Mesodermal cell (in vitro differentiated cells): Measurements from ENCODE around the gene SNRNP48. TPM values are rescaled to one million over a fixed set of nuclear protein-coding genes. Genes with fewer than 3 reads are reported as not detected.

Source experiments
- H3K27ac ChIP-seq: 2 replicates; pipeline ENCODE4 v1.7.0; 2013; ENCODE audit warnings: mild to moderate bottlenecking, low read depth, low read length, moderate library complexity; ENCODE audit not compliant: severe bottlenecking
- H3K36me3 ChIP-seq: 2 replicates; pipeline ENCODE4 v1.7.1; 2013; ENCODE audit warnings: mild to moderate bottlenecking, low read length, moderate library complexity; ENCODE audit not compliant: control insufficient read depth, insufficient read depth
- H3K4me1 ChIP-seq: one replicate; pipeline ENCODE4 v1.7.1; 2013; ENCODE audit warnings: mild to moderate bottlenecking, low read length; ENCODE audit not compliant: insufficient read depth, control insufficient read depth, poor library complexity, severe bottlenecking
- H3K4me3 ChIP-seq: 2 replicates; pipeline ENCODE4 v1.7.0; 2013; ENCODE audit warnings: low read length, control low read depth, mild to moderate bottlenecking; ENCODE audit not compliant: insufficient read depth, poor library complexity, severe bottlenecking; ENCODE audit errors: extremely low read depth
- H3K9me3 ChIP-seq: 2 replicates; pipeline ENCODE4 v1.7.1; 2013; ENCODE audit warnings: mild to moderate bottlenecking, low read length, moderate library complexity; ENCODE audit not compliant: control insufficient read depth
- WGBS, 2 experiments: methylation state at CpG; one replicate each; pipeline ENCODE4 v1.1.5; 2013; ENCODE audit warnings: missing lambda C conversion rate in 2 of 2; ENCODE audit not compliant: insufficient coverage in 2 of 2; 5-methylcytosine and 5-hydroxymethylcytosine counted together
- polyA plus RNA-seq, 2 experiments: library from polyadenylated mRNA; stranded (reverse); fragments of 50-300 nt; gene quantifications; one replicate each; pipeline ENCODE4 v1.2.3, GENCODE V29; 2013

Gene SNRNP48, protein sequence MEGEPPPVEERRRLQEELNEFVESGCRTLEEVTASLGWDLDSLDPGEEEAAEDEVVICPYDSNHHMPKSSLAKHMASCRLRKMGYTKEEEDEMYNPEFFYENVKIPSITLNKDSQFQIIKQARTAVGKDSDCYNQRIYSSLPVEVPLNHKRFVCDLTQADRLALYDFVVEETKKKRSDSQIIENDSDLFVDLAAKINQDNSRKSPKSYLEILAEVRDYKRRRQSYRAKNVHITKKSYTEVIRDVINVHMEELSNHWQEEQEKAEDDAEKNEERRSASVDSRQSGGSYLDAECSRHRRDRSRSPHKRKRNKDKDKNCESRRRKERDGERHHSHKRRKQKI
- 22.7 TPM for polyA plus RNA-seq (2013, experiment 1 of 2)
- polyA plus RNA-seq (2013, experiment 2 of 2): 25.9 TPM

DNA sequence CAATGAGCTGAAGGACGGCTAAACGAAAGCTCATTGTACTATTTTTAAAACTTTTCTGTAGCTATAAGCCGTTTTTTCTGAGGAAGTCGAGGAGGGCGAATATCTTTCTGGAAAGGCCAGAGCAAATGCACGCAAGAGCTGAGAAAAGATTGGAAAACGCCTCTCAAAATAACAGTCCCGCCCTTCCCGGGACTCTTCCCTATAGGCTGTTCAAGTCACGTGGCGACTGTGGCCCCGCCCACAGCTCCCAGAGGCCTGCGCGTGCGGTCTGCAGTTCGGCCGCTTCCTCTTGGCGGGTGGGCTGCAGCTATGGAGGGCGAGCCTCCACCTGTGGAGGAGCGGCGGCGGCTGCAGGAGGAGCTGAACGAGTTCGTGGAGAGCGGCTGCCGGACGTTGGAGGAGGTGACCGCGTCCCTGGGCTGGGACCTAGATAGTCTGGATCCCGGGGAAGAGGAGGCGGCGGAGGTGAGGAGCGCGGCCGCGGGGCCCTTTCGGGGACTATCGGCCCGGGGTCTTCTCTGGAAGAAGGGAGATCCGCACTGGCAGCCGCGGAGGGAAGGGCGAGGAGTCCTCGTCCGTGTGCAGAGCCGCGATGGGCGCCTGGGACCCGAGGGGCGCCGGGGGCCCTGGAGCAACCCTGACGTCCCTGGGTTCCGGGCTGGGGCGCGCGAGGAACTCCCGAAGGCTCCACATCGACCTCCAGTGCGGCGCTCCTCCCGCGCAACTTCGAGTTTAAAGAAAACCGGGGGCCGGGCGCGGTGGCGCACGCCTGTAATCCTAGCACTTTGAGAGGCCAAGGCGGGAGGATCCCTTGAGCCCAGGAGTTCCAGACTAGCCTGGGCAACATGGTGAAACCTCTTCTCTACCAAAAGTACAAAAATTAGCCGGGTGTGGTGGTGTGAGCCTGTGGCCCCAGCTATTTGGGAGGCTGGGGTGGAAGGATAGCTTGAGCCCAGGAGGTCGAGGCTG is at the start of gene SNRNP48:
Gene SNRNP48 (plus strand): TSS at position 250 of the 969 bp plus-strand sequence. CDS start 60 bp downstream, at position 310.
- Histone ChIP-seq H3K36me3 (peaks cover 41% of the 10 kb centered on the region), H3K27ac (no peak within 1 kb of the TSS), H3K9me3 (no peaks in the 10 kb centered on the region), H3K4me3 (peak within 1 kb of the TSS; percentile 95), H3K4me1 (peaks cover 4% of the 10 kb centered on the region)
- WGBS, 2 experiments: 0% methylated on average over 54 to 56 of the region's 72 CpGs

DNA sequence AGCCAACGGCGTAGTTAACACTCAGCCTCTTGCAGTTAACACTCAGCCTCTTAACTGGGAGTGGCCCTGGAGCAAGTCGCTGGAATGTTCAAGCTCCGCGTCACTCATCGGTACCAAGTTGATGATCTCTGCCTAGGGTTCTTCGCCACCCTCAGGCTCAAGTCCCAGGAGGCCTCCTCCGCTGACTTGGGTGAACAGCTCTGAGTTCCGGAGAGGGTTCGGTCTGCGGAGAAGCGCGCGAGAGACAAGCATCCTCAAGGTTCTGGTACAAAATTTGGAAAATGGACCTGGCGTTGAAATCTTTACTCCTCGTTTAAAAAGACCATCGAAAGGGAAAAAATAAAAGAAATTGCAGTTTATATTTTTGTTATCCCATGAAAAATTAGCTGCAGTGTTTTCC is 49.4 kb upstream of the SNRNP48 start:
- H3K27ac ChIP-seq: peak overlapping the region; percentile 88

DNA sequence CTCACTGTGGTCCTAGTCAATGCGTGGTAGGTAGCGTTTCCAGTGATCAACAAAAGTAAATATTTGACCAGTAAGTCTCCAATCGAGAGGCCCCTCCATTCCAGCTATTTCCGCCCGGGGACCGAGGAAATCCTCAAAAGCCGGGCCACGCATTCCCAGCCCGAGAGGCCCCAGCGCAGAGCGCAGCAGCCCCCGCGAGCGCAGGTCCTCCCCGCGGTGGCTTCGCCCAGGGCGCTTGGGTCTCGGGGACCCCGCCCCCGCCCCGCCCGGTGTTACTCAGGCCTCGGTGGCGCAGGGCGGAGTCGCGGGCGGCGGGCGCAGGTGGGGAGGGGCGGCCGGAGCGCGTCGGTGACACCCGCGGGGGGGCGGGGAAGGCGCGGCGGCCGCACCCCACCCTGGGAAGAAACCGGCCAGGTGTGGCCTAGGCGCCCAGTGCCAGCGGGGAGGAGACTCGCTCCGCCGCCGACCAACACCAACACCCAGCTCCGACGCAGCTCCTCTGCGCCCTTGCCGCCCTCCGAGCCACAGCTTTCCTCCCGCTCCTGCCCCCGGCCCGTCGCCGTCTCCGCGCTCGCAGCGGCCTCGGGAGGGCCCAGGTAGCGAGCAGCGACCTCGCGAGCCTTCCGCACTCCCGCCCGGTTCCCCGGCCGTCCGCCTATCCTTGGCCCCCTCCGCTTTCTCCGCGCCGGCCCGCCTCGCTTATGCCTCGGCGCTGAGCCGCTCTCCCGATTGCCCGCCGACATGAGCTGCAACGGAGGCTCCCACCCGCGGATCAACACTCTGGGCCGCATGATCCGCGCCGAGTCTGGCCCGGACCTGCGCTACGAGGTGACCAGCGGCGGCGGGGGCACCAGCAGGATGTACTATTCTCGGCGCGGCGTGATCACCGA is 48.6 kb upstream of the SNRNP48 start, which contains the start of gene DSP:
Gene DSP (plus strand): TSS at position 497 of the 890 bp plus-strand sequence. CDS start 245 bp downstream, at position 742.
- 0% methylated on average over 64 to 99 of the region's 105 CpGs for WGBS, 2 experiments
- peak within 1 kb of the TSS; percentile 88 for H3K27ac ChIP-seq
- peak within 1 kb of the TSS; percentile 75 for H3K4me3 ChIP-seq
- peaks cover 12% of the 10 kb centered on the region for H3K4me1 ChIP-seq
- H3K36me3 ChIP-seq: no peaks in the 10 kb centered on the region
- H3K9me3 ChIP-seq: no peaks in the 10 kb centered on the region

More for the DNA sequence above, 49.4 kb upstream of the SNRNP48 start:
- H3K9me3 ChIP-seq: no peaks in the 10 kb centered on the region
- 20 to 21% methylated on average over 12 to 14 of the region's 17 CpGs for WGBS, 2 experiments
- H3K4me3 ChIP-seq: peak overlapping the region; percentile 75
- H3K4me1 ChIP-seq: peaks cover 6% of the 10 kb centered on the region
- H3K36me3 ChIP-seq: no peaks in the 10 kb centered on the region

DNA sequence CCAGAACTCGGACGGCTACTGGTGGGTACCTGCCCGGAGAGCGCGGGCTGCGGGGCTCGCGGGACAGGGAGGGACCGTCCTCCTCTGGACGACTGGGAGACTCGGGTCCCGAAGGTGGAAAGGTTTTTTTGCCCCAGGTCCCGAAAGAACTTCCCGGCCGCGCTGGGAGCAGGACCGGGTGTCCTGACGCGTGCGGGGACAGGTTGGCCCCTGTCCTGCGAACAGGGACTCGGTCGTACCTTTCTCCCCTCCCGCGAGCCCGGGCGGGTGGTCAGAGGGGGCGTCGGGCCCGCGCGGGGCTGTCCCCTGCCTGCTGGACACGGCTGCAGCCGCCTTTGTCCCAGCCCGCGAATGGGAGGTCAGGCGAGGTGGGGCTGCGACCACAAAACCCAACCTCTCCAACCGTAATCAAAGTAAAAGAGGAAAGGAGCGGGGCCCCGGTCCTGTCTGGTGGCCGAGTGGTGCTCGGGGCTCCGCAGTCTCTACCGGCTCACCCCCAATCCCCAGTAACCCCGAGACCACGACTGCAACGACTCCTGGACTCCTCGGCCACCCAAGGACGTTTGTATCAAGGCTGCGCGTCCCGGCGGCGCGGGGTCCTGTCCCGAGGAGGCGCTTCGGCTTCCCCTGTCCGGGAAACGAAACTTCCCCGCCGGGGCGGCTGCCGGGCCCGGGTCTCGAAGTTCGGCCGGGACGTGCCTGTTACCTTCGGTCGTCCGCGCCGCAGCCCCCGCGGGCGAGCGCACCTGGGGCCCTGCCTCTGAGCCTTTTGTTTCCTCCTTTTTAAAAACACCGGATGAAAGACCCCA is 47.7 kb upstream of the SNRNP48 start:
- Histone ChIP-seq H3K4me1 (peaks cover 12% of the 10 kb centered on the region), H3K27ac (peak overlapping the region; percentile 88), H3K36me3 (peaks cover 4% of the 10 kb centered on the region), H3K9me3 (no peaks in the 10 kb centered on the region), H3K4me3 (peak overlapping the region; percentile 75)
- 0 to 1% methylated on average over 40 to 66 of the region's 80 CpGs for WGBS, 2 experiments

DNA sequence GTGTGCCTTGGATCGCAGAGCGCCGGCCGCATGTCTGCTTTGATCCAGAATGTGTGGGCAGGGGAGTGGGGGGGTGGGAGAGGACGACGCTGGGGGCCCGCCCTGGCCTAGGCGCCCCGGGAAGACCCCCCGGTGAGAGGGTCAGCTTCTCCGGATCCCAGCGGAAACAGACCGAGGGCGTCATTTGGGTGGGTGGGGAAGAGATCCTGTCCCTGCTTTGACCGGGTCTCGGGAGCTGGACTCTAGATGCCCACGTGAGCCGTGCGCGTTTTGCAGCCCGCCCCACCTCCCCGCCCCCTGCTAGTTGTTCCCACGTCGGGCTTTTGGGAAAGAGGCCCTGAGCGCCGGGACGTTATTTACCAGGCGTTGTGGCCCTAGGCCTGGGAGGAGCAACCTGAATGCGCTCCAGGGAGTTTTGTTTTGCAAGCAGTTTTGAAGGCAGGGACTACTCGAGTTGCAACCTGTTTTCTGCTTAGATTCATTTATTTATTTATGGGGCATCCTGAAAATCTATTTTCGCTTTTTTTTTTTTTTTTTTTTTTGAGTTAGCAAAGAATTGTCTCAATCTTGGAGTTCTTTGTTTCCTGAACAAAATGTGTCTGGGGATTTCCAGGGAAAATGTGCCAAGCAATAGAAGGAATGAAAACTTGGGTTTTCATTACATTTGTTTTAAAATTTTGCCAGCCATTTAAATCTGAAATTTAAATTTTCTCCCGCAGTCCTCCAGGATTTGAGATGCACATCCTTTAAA is 46.9 kb upstream of the SNRNP48 start:
- Histone ChIP-seq H3K36me3 (peaks cover 6% of the 10 kb centered on the region), H3K9me3 (no peaks in the 10 kb centered on the region), H3K4me3 (peak overlapping the region; percentile 75), H3K27ac (peak overlapping the region; percentile 88), H3K4me1 (peaks cover 12% of the 10 kb centered on the region)
- WGBS, 2 experiments: 1 to 6% methylated on average over 10 to 16 of the region's 32 CpGs

DNA sequence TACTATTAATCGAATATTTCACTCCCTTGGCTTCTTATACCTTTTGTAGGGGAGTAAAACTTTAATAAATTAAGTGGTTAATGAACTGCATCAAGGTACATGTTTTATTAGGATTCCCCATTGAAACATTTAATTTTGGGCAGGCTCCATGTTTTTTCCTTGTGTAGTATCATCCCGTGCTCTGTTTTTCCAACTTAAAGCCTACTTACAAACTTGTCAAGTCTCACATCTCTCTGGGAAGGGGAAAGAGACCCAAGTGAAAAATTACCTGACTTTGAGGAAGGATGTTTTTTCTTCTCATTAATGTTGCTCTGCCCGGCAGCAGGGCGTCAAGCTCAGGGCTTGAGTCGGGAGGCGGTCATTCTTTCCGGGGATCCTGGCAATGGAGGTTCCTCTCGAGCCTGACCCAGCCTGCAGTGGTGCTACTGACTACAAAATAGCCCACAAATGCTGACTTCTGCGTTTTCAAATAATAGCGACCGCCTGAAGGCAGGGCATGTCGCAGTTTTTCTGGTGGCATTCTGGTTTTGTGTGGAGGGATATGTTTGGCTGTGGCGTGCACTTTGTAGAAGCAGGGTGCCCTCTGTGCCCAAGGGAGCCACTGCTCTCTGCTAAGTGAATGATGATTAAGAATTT is 46.1 kb upstream of the SNRNP48 start:
- peaks cover 14% of the 10 kb centered on the region for H3K36me3 ChIP-seq
- no peaks in the 10 kb centered on the region for H3K9me3 ChIP-seq
- peak overlapping the region; percentile 75 for H3K4me3 ChIP-seq
- 23% methylated on average over 8 to 12 of the region's 13 CpGs for WGBS, 2 experiments
- H3K27ac ChIP-seq: no peak overlapping the region
- H3K4me1 ChIP-seq: peaks cover 12% of the 10 kb centered on the region

DNA sequence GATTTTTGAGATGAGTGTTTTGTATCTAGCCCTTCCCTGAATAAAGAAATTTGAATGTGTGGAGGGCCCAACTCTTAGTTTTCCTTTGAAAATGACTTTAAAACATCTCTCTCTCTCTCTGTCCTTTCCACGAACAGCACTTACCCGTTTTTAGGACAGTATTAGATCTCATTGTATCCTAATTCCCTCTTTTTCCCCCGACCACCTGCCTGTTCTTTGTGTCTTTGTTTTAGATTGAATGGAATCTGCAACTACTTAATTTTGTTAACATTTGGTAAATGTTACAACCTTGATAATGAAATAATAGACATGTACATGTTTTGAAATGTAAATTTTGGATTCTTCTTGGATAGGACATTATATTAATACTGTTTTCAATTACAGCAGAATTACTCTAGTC is 45.4 kb upstream of the SNRNP48 start:
- peaks cover 20% of the 10 kb centered on the region for H3K36me3 ChIP-seq
- no CpG with 5 or more reads among the region's 3 CpGs for WGBS, 2 experiments
- no peaks in the 10 kb centered on the region for H3K9me3 ChIP-seq
- H3K4me3 ChIP-seq: no peak overlapping the region
- peaks cover 12% of the 10 kb centered on the region for H3K4me1 ChIP-seq
- H3K27ac ChIP-seq: no peak overlapping the region

DNA sequence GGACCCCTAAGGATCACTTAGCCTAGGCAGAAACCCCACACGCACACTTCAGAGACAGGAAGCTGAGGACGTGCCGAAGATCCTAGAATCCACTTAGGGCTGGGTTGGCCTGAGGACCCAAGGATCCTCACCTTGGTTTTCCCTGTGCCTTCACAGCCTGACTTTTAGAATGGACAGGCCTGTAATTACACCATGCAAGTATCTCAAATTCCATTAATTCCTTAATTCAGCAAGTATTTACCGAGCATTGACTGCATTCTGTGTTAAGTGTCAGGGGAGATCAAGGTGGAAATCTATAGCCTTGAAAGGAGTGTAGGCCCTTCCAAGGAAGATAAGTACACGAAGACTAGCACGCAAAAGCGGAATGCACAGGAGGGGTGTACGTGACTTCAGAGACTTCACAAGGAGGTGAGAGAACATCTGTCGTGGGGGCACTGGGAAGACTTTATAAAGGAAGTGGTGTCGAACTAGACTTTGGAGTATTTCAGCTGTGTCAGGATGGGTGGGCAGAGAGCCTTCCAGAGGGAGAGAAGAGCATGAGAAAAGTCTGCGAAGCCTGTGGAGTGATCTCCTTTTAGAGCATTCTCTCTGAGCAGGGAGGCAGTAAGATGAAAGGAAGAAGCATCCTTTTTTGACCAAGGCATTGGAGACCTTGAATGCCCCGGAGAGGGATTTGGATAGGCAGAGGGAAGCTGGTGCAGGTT is 44.5 kb upstream of the SNRNP48 start:
- H3K27ac ChIP-seq: peak overlapping the region; percentile 59
- H3K4me1 ChIP-seq: peaks cover 12% of the 10 kb centered on the region
- H3K9me3 ChIP-seq: no peaks in the 10 kb centered on the region
- no peak overlapping the region for H3K4me3 ChIP-seq
- 86 to 90% methylated on average over 12 of the region's 12 CpGs for WGBS, 2 experiments
- peaks cover 21% of the 10 kb centered on the region for H3K36me3 ChIP-seq
